SK-N-SH (cell line): ENCODE data around the gene DLL1.

Source experiments
- ELF1 ChIP-seq: IDR thresholded peaks from 2 replicates; pipeline ENCODE4 v1.4.0; 2012
- EZH2phosphoT487 ChIP-seq: fragments of 200-600 bp; sonication (generic); IDR thresholded peaks from 2 replicates; pipeline ENCODE4 v1.6.1; 2017; ENCODE audit warnings: low read depth, mixed run types, mild to moderate bottlenecking, antibody characterized with exemption, moderate library complexity, borderline replicate concordance
- FOXM1 ChIP-seq: IDR thresholded peaks from 2 replicates; pipeline ENCODE4 v1.4.0; 2012; ENCODE audit warnings: low read depth, mild to moderate bottlenecking
- GABPA ChIP-seq: IDR thresholded peaks from 2 replicates; pipeline ENCODE4 v1.4.0; 2012; ENCODE audit warnings: low read depth, mild to moderate bottlenecking
- NFIC ChIP-seq: IDR thresholded peaks from 2 replicates; pipeline ENCODE4 v1.4.0; 2012; ENCODE audit warnings: borderline replicate concordance
- SIN3A ChIP-seq: IDR thresholded peaks from 2 replicates; pipeline ENCODE4 v1.6.1; 2012; ENCODE audit warnings: low read depth, mild to moderate bottlenecking, low read length, moderate library complexity, borderline replicate concordance
- TF ChIP-seq, protein P1 (sequence below): fragments of 200-600 bp; sonication (generic); IDR thresholded peaks from 2 replicates; pipeline ENCODE4 v1.6.1; 2017; ENCODE audit warnings: antibody characterized with exemption, mild to moderate bottlenecking, moderate library complexity
- TF ChIP-seq, protein P2 (sequence below): IDR thresholded peaks from 2 replicates; pipeline ENCODE4 v1.4.0; 2012; ENCODE audit warnings: low read depth

DNA sequence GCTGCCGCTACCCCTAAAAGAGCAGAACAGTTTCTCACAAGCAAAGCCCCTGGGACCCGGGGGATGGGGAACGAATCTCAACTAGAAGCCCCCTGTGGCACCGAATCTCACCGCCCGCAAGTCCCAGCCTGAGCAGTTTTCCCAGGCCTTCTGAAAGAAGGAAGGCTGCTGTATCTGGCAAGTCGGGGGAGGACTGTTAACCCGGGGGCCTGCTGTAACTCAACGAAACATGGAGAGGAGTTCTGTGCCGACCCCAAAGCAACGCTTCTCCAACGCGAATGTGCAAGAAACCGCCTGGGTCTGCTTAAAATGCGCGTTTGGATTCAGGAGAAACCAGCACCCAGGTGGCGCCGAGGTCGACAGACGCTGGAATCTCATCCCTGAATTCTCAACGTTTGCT, 34.2 kb downstream of the DLL1 start:
- TF ChIP-seq, protein P1, sequence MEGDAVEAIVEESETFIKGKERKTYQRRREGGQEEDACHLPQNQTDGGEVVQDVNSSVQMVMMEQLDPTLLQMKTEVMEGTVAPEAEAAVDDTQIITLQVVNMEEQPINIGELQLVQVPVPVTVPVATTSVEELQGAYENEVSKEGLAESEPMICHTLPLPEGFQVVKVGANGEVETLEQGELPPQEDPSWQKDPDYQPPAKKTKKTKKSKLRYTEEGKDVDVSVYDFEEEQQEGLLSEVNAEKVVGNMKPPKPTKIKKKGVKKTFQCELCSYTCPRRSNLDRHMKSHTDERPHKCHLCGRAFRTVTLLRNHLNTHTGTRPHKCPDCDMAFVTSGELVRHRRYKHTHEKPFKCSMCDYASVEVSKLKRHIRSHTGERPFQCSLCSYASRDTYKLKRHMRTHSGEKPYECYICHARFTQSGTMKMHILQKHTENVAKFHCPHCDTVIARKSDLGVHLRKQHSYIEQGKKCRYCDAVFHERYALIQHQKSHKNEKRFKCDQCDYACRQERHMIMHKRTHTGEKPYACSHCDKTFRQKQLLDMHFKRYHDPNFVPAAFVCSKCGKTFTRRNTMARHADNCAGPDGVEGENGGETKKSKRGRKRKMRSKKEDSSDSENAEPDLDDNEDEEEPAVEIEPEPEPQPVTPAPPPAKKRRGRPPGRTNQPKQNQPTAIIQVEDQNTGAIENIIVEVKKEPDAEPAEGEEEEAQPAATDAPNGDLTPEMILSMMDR, result no peak
- TF ChIP-seq FOXM1 (no peak), EZH2phosphoT487 (no peak), GABPA (no peak), NFIC (no peak), SIN3A (no peak), ELF1 (no peak)
- TF ChIP-seq, protein P2, sequence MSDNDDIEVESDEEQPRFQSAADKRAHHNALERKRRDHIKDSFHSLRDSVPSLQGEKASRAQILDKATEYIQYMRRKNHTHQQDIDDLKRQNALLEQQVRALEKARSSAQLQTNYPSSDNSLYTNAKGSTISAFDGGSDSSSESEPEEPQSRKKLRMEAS, result no peak
